H7 (cell line): ENCODE results near the gene PTPN20. TPM values are rescaled to one million over a fixed set of nuclear protein-coding genes. Genes with fewer than 3 reads are reported as not detected.
A peak's percentile ranks its signal among the peaks of the same experiment; 100 is the strongest.

Experiments used
- DNase-seq: peaks from one replicate; pipeline ENCODE4 v3.0.0; 2012
- H3K27me3 ChIP-seq: 2 replicates; pipeline ENCODE4 v1.6.0; 2011; ENCODE audit warnings: mild to moderate bottlenecking, low read length; ENCODE audit not compliant: control insufficient read depth, insufficient read depth
- H3K36me3 ChIP-seq: replicated peaks from 2 replicates; pipeline ENCODE4 v1.5.1; 2011; ENCODE audit warnings: low read length; ENCODE audit not compliant: control insufficient read depth, insufficient read depth
- H3K4me3 ChIP-seq: 2 replicates; pipeline ENCODE4 v1.5.1; 2011; ENCODE audit warnings: low read depth, mild to moderate bottlenecking, control low read depth, low read length, moderate library complexity; ENCODE audit not compliant: insufficient read depth
- total RNA-seq: library from RNA; depleted of rRNA; stranded (reverse); fragments of >200 nt; shearing (Covaris generic); gene quantifications from 2 replicates; pipeline ENCODE4 v1.2.3, GENCODE V29; 2014

The PTPN20 gene
- total RNA-seq, 1 experiment from 2014 or later = not detected

DNA sequence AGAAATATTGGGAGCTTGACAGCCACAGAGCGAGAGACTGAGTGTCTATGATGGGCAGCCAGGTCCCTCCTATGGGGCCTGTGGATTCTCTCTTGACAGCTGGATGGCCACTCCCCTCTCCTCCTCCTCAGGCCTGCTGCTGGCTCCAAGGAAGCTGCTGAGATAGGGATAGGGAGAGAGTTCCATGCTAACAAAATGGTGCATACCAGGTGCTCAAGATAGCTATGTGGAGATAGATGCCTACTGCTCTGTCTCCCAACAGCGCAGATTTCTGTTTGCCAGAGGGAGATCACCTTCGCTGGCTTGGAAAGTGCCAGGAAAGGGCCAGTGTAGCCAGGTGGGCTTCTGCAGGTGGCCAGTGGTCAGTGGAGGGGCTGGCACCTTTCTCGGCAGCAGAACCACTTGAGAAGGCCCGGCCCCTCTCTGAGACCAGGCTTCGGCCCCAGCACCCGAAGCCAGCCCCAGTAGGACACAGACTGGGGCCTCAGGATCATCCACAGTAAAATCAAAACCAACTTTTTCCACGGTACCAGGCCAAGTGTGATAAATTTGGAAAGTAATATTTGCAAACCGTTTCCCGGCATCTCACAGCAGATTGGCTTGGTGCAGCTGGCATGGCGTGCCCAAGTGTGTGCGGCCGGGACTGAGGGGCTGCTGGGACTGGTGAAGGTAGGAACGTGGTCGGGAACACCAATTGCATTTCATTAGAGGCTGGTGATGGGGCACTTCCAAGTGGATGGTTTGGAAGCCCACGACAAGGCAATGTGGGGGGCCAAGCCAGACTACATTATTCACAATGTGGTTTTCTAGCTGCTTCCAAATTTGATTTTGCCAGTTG is 139.6 kb downstream of the PTPN20 start:
- no peaks in the 10 kb centered on the region for H3K36me3 ChIP-seq
- peak; percentile 51 for DNase-seq

DNA sequence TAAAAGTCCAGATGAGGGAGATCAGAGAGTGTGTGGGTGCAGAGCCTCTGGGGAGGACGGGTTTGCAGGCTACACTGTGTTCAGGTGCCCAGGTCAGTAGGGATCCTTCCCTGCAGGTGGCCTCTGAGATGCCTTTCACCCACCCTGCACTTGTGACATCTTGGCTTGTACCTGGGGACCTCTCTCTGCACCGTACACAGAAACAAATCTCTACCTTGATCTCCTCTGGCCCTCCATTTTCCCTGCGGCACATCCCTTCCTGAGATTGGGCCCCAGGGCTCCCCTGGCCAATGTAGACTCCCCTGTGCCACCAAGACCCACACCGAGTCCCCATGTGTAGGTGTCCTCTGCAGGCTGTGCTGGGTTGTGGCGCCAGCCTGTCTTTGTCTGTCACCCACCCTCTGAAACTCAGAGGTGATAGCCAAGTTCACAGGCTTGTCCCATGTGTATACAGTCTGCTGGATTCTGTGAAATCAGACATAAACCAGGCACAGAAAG is 140.6 kb downstream of the PTPN20 start:
- Histone ChIP-seq H3K36me3 (no peaks in the 10 kb centered on the region), H3K27me3 (no peaks in the 10 kb centered on the region), H3K4me3 (no peak overlapping the region)
- DNase-seq = no peak

More for the DNA sequence above, 139.6 kb downstream of the PTPN20 start:
- H3K27me3 ChIP-seq = no peaks in the 10 kb centered on the region
- no peak overlapping the region for H3K4me3 ChIP-seq
